Stimulated activated memory B cell treated with anti-CD40 and anti-IgM and Interleukin-4, amounts not matched to agents 10 μg/mL and 1 μg/mL and 100 μg/mL, for 72 hours (primary cell): Measurements from ENCODE around the gene FOXP2.

ENCODE experiments used
- ATAC-seq: fragments of 150-1000 bp; cut with Tn5 transposase; 2 replicates; pipeline ENCODE4 v1.10.0; 2021
- H3K27ac Mint-ChIP-seq: one replicate; pipeline ENCODE4 v1.8.0; 2022; ENCODE audit warnings: mild to moderate bottlenecking, mixed read lengths
- H3K27me3 Mint-ChIP-seq: one replicate; pipeline ENCODE4 v1.8.0; 2022; ENCODE audit warnings: mixed read lengths
- H3K36me3 Mint-ChIP-seq: one replicate; pipeline ENCODE4 v1.8.0; 2022; ENCODE audit warnings: mixed read lengths
- H3K4me1 Mint-ChIP-seq: one replicate; pipeline ENCODE4 v1.8.0; 2022; ENCODE audit warnings: mixed read lengths
- H3K4me3 Mint-ChIP-seq: one replicate; pipeline ENCODE4 v1.8.0; 2022; ENCODE audit warnings: mild to moderate bottlenecking, moderate library complexity, mixed read lengths
- H3K9me3 Mint-ChIP-seq: one replicate; pipeline ENCODE4 v1.8.0; 2022; ENCODE audit warnings: mixed read lengths

Gene FOXP2

GRCh38 chr7:114631249-114631822 is 216.7 kb downstream of the FOXP2 start:
- no peak overlapping the region for H3K27ac Mint-ChIP-seq
- H3K9me3 Mint-ChIP-seq = no peaks in the 10 kb centered on the region
- H3K4me3 Mint-ChIP-seq = no peak overlapping the region
- H3K4me1 Mint-ChIP-seq = no peaks in the 10 kb centered on the region
- no peaks in the 10 kb centered on the region for H3K27me3 Mint-ChIP-seq
- ATAC-seq = no peak
- H3K36me3 Mint-ChIP-seq = no peaks in the 10 kb centered on the region

- no peak overlapping the region for H3K27ac Mint-ChIP-seq
- H3K36me3 Mint-ChIP-seq = no peaks in the 10 kb centered on the region
- no peaks in the 10 kb centered on the region for H3K27me3 Mint-ChIP-seq
- no peaks in the 10 kb centered on the region for H3K4me1 Mint-ChIP-seq
- no peak overlapping the region for H3K4me3 Mint-ChIP-seq
- peak; percentile 39 for ATAC-seq
- H3K9me3 Mint-ChIP-seq = no peaks in the 10 kb centered on the region
These were observed 224.8 kb downstream of the FOXP2 start for GRCh38 chr7:114639451-114639850.

- Mint-ChIP-seq H3K27me3 (no peaks in the 10 kb centered on the region), H3K4me1 (no peaks in the 10 kb centered on the region), H3K27ac (no peak overlapping the region), H3K4me3 (no peak overlapping the region), H3K9me3 (no peaks in the 10 kb centered on the region), H3K36me3 (no peaks in the 10 kb centered on the region)
- no peak for ATAC-seq
These were observed 229.8 kb downstream of the FOXP2 start for GRCh38 chr7:114644455-114644854.

- no peaks in the 10 kb centered on the region for H3K9me3 Mint-ChIP-seq
- no peaks in the 10 kb centered on the region for H3K4me1 Mint-ChIP-seq
- no peak for ATAC-seq
- H3K36me3 Mint-ChIP-seq = no peaks in the 10 kb centered on the region
- H3K4me3 Mint-ChIP-seq = no peak overlapping the region
- no peak overlapping the region for H3K27ac Mint-ChIP-seq
- H3K27me3 Mint-ChIP-seq = no peaks in the 10 kb centered on the region
These were observed 230.8 kb downstream of the FOXP2 start for GRCh38 chr7:114645451-114645850.

GRCh38 chr7:114647518-114647917 is 232.9 kb downstream of the FOXP2 start:
- no peaks in the 10 kb centered on the region for H3K9me3 Mint-ChIP-seq
- H3K4me3 Mint-ChIP-seq = no peak overlapping the region
- H3K27ac Mint-ChIP-seq = no peak overlapping the region
- no peaks in the 10 kb centered on the region for H3K4me1 Mint-ChIP-seq
- H3K27me3 Mint-ChIP-seq = no peaks in the 10 kb centered on the region
- no peak for ATAC-seq
- no peaks in the 10 kb centered on the region for H3K36me3 Mint-ChIP-seq

GRCh38 chr7:114648117-114648516 is 233.5 kb downstream of the FOXP2 start:
- ATAC-seq = no peak
- no peak overlapping the region for H3K4me3 Mint-ChIP-seq
- H3K9me3 Mint-ChIP-seq = no peaks in the 10 kb centered on the region
- no peaks in the 10 kb centered on the region for H3K4me1 Mint-ChIP-seq
- H3K36me3 Mint-ChIP-seq = no peaks in the 10 kb centered on the region
- no peaks in the 10 kb centered on the region for H3K27me3 Mint-ChIP-seq
- no peak overlapping the region for H3K27ac Mint-ChIP-seq

- ATAC-seq = no peak
- H3K4me3 Mint-ChIP-seq = no peak overlapping the region
- H3K36me3 Mint-ChIP-seq = no peaks in the 10 kb centered on the region
- H3K27ac Mint-ChIP-seq = no peak overlapping the region
- no peaks in the 10 kb centered on the region for H3K9me3 Mint-ChIP-seq
- H3K27me3 Mint-ChIP-seq = no peaks in the 10 kb centered on the region
- no peaks in the 10 kb centered on the region for H3K4me1 Mint-ChIP-seq
These were observed 234.1 kb downstream of the FOXP2 start for GRCh38 chr7:114648680-114649079.

GRCh38 chr7:114649689-114650088 is 235.1 kb downstream of the FOXP2 start:
- Mint-ChIP-seq H3K27me3 (no peaks in the 10 kb centered on the region), H3K9me3 (no peaks in the 10 kb centered on the region), H3K4me3 (no peak overlapping the region), H3K27ac (no peak overlapping the region), H3K36me3 (no peaks in the 10 kb centered on the region), H3K4me1 (no peaks in the 10 kb centered on the region)
- ATAC-seq = no peak

- no peaks in the 10 kb centered on the region for H3K9me3 Mint-ChIP-seq
These were observed 235.9 kb downstream of the FOXP2 start for GRCh38 chr7:114650491-114650890.

GRCh38 chr7:114652041-114652440 is 237.4 kb downstream of the FOXP2 start:
- Mint-ChIP-seq H3K4me1 (no peaks in the 10 kb centered on the region), H3K27ac (no peak overlapping the region), H3K9me3 (no peaks in the 10 kb centered on the region), H3K4me3 (no peak overlapping the region), H3K27me3 (no peaks in the 10 kb centered on the region), H3K36me3 (no peaks in the 10 kb centered on the region)
- no peak for ATAC-seq

More at GRCh38 chr7:114650491-114650890, 235.9 kb downstream of the FOXP2 start:
- Mint-ChIP-seq H3K27ac (no peak overlapping the region), H3K27me3 (no peaks in the 10 kb centered on the region), H3K4me3 (no peak overlapping the region), H3K4me1 (no peaks in the 10 kb centered on the region), H3K36me3 (no peaks in the 10 kb centered on the region)
- ATAC-seq = no peak

GRCh38 chr7:114653364-114654088 is 238.9 kb downstream of the FOXP2 start:
- Mint-ChIP-seq H3K27ac (no peak overlapping the region), H3K27me3 (no peaks in the 10 kb centered on the region), H3K36me3 (no peaks in the 10 kb centered on the region), H3K9me3 (no peaks in the 10 kb centered on the region), H3K4me3 (no peak overlapping the region), H3K4me1 (no peaks in the 10 kb centered on the region)
- ATAC-seq = no peak

- H3K4me1 Mint-ChIP-seq = no peaks in the 10 kb centered on the region
- no peaks in the 10 kb centered on the region for H3K36me3 Mint-ChIP-seq
- no peaks in the 10 kb centered on the region for H3K9me3 Mint-ChIP-seq
- no peaks in the 10 kb centered on the region for H3K27me3 Mint-ChIP-seq
- no peak overlapping the region for H3K4me3 Mint-ChIP-seq
- H3K27ac Mint-ChIP-seq = no peak overlapping the region
- ATAC-seq = no peak
These were observed 241.9 kb downstream of the FOXP2 start for GRCh38 chr7:114656466-114656865.

- Mint-ChIP-seq H3K4me1 (no peaks in the 10 kb centered on the region), H3K27me3 (no peaks in the 10 kb centered on the region), H3K27ac (no peak overlapping the region), H3K4me3 (no peak overlapping the region), H3K36me3 (no peaks in the 10 kb centered on the region), H3K9me3 (no peaks in the 10 kb centered on the region)
- ATAC-seq = no peak
These were observed 242.7 kb downstream of the FOXP2 start for GRCh38 chr7:114657279-114657678.

GRCh38 chr7:114658216-114658615 is 243.6 kb downstream of the FOXP2 start:
- no peak overlapping the region for H3K27ac Mint-ChIP-seq
- no peak for ATAC-seq

GRCh38 chr7:114659409-114660125 is 245.0 kb downstream of the FOXP2 start:
- Mint-ChIP-seq H3K9me3 (no peaks in the 10 kb centered on the region), H3K27me3 (no peaks in the 10 kb centered on the region), H3K27ac (no peak overlapping the region), H3K4me1 (no peaks in the 10 kb centered on the region), H3K36me3 (no peaks in the 10 kb centered on the region), H3K4me3 (no peak overlapping the region)
- ATAC-seq = no peak

More at GRCh38 chr7:114658216-114658615, 243.6 kb downstream of the FOXP2 start:
- Mint-ChIP-seq H3K9me3 (no peaks in the 10 kb centered on the region), H3K4me1 (no peaks in the 10 kb centered on the region), H3K4me3 (no peak overlapping the region), H3K36me3 (no peaks in the 10 kb centered on the region), H3K27me3 (no peaks in the 10 kb centered on the region)

- no peaks in the 10 kb centered on the region for H3K27me3 Mint-ChIP-seq
- no peaks in the 10 kb centered on the region for H3K4me1 Mint-ChIP-seq
- no peak for ATAC-seq
- H3K27ac Mint-ChIP-seq = no peak overlapping the region
- H3K4me3 Mint-ChIP-seq = no peak overlapping the region
- no peaks in the 10 kb centered on the region for H3K36me3 Mint-ChIP-seq
- H3K9me3 Mint-ChIP-seq = no peaks in the 10 kb centered on the region
These were observed 245.5 kb downstream of the FOXP2 start for GRCh38 chr7:114660126-114660486.
